ENCODE results near the gene ABCF1. TPM values are rescaled to one million over a fixed set of nuclear protein-coding genes. Genes with fewer than 3 reads are reported as not detected.

Gene ABCF1
- total and polyA plus RNA-seq, 9 of the 15 experiments (the other 6 are each of a cell fraction or from before 2014, with no cell fraction given): 41.6 to 193 (median 102) TPM

- no peak for TF ChIP-seq DACH1 (IDR thresholded peaks at IDR 0.05; ENCODE audit: partially characterized antibody)
- peak; percentile 72; the same call in 1 of the 2 replicates for TF ChIP-seq MXI1 (IDR thresholded peaks at IDR 0.05; ENCODE audit: low read depth, low read length)
- no peak for TF ChIP-seq ZNF740 (CRISPR knock-in tag; IDR thresholded peaks at IDR 0.05)
- TF ChIP-seq ZNF740 (tag; IDR thresholded peaks at IDR 0.05): no peak
- no peak for TF ChIP-seq STAG1 (CRISPR knock-in tag; IDR thresholded peaks at IDR 0.05; ENCODE audit: borderline replicate concordance)
- no peak for TF ChIP-seq SRSF1 (IDR thresholded peaks at IDR 0.05; ENCODE audit: low read depth, low read length)
- no peak for TF ChIP-seq HIVEP1 (CRISPR knock-in tag; IDR thresholded peaks at IDR 0.05)
- TF ChIP-seq ARNT (IDR thresholded peaks at IDR 0.05): peak in 1 of 2 experiments; percentile 93; a peak in 1 of 4 replicates
- TF ChIP-seq PHTF2 (CRISPR knock-in tag; IDR thresholded peaks at IDR 0.05): no peak
- TF ChIP-seq POLR2G (IDR thresholded peaks at IDR 0.05; ENCODE audit: low read depth, low read length): peak; percentile 90
- no peak for TF ChIP-seq TCFL5 (CRISPR knock-in tag; conservative IDR thresholded peaks at IDR 0.05)
- no peak for TF ChIP-seq RFX7 (CRISPR knock-in tag; IDR thresholded peaks at IDR 0.05)
- TF ChIP-seq MLX (CRISPR knock-in tag; conservative IDR thresholded peaks at IDR 0.05): peak; percentile 20 to 34; a peak in 1 of 4 replicates
- TF ChIP-seq FOXO4 (CRISPR knock-in tag; IDR thresholded peaks at IDR 0.05): no peak
- TF ChIP-seq CHCHD3 (CRISPR knock-in tag; IDR thresholded peaks at IDR 0.05): peak; percentile 4; the same call in 1 of the 2 replicates
- TF ChIP-seq, protein P1, sequence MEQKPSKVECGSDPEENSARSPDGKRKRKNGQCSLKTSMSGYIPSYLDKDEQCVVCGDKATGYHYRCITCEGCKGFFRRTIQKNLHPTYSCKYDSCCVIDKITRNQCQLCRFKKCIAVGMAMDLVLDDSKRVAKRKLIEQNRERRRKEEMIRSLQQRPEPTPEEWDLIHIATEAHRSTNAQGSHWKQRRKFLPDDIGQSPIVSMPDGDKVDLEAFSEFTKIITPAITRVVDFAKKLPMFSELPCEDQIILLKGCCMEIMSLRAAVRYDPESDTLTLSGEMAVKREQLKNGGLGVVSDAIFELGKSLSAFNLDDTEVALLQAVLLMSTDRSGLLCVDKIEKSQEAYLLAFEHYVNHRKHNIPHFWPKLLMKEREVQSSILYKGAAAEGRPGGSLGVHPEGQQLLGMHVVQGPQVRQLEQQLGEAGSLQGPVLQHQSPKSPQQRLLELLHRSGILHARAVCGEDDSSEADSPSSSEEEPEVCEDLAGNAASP (IDR thresholded peaks at IDR 0.05): no peak
- no peak for TF ChIP-seq SMAD2 (IDR thresholded peaks at IDR 0.05; ENCODE audit: low read depth, low read length)
- TF ChIP-seq RUNX1 (IDR thresholded peaks at IDR 0.05; ENCODE audit: low read depth): peak; percentile 39; the same call in 1 of the 2 replicates
- no peak for TF ChIP-seq ZNF121 (CRISPR knock-in tag; conservative IDR thresholded peaks at IDR 0.05)
- no peak for TF ChIP-seq PHB (CRISPR knock-in tag; IDR thresholded peaks at IDR 0.05)
These were observed 14.1 kb upstream of the ABCF1 start, which contains the start of gene PRR3 (continued) for GRCh38 chr6:30556906-30557682.

All from K562 (cell line).